Adipose tissue (tissue), 3 donors: Measurements from ENCODE around the gene MISFA. TPM values are rescaled to one million over a fixed set of nuclear protein-coding genes. Genes with fewer than 3 reads are reported as not detected.
"Not testable (repeated sequence)": the region's sequence is repeated elsewhere in the genome, so short reads cannot be mapped to it uniquely, and the experiment has no call there.

Experiments used
- H3K27ac ChIP-seq: one replicate; pipeline ENCODE4 v1.5.1; 2013; ENCODE audit warnings: low read depth, low read length
- WGBS, 3 donors: extraction: QIAGEN DNeasy Blood & Tissue Kit; methylation state at CpG; one replicate each; pipeline ENCODE4 v1.1.7; 2013; 5-methylcytosine and 5-hydroxymethylcytosine counted together
- polyA plus RNA-seq, 3 donors: library from polyadenylated mRNA; stranded (reverse); fragments of 200-250 nt; gene quantifications; one replicate each; pipeline ENCODE4 v1.2.3, GENCODE V29; 2013
- donor health status: healthy with polysubstance abuse.
- donor health status: Bipolar disorder and iron deficiency.
- donor health status: healthy.

MISFA gene
- 1 to 10 TPM in 2 of 3 donors, under 1 TPM in 1; 0.90 to 2.8 (median 1.1) TPM for polyA plus RNA-seq

DNA sequence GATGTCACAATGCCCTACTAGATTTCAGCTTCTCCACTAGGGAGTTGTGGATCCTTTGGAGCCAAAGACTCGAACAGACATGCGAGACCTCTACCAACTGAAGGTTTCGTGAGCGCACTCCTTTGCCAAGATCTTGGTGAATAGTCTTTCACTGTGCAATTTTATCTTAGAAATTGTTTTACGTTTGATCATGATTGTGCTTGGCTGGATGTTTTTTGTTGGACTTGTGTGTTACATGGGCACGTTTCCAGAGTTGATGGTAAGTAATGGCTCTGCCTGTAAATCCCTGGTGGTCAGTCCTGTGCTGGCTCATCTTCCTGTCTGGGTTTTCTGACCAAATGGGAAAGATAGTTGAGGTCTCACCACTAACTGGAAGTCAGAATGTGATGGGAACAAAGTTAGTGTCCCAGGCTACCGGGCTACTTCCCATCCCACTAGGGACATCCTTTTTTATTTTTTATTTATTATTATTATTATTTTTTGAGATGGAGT is at the start of gene MISFA:
MISFA (plus strand) TSS at position 51 of the 492 bp plus-strand sequence; CDS start at position 191, 140 bp downstream.
- no peak within 1 kb of the TSS for H3K27ac ChIP-seq
- 81 to 88% (median 85%) methylated on average over 7 of the region's 7 CpGs for WGBS, 3 donors

DNA sequence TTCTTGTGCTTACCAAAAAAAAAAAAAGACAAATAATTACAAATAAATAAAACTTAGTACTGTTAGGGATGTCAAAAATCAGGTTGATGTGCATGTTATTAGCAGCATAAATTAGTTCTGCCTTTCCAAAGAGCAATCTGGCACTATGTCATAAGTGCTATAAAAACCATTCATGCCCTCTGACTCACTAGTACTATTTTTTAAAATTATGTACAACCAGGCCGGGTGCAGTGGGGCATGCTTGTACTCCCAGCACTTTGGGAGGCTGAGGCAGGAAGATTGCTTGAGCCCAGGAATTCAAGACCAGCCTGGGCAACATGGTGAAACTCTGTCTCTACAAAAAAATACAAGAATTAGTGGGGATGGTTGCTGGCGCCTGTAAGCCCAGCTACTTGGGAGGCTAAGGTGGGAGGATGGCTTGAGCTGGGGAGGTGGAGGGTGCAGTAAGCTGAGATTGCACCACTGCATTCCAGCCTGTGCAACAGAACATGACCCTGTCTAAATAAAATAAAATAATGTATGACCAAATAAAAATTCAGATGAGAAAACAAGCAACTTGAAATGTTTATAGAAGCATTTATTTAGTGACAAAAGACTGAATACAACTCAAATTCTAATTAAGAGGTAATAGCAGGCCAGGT is 36.4 kb upstream of the MISFA start:
- 85 to 86% (median 86%) methylated on average over 2 of the region's 2 CpGs for WGBS, 3 donors
- no peak overlapping the region for H3K27ac ChIP-seq

DNA sequence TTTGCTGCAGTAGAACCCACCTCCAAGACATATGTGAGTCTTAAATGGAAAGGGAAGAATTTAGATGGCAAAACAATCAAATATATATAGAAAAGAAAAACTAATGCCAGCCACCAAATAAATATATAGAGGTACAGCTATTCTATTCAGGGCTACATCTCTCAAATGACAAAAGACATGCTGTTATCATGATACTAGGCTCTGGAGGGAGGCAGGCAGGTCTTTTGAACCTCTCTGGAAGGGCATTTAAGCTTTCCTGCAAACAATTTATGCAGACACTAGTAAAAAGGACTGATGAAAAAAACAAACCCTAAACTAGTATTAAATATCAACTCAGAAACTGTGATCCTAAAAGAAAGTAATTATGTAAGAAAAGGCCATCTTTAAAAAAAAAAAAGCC is 35.4 kb upstream of the MISFA start:
- H3K27ac ChIP-seq: no peak overlapping the region

DNA sequence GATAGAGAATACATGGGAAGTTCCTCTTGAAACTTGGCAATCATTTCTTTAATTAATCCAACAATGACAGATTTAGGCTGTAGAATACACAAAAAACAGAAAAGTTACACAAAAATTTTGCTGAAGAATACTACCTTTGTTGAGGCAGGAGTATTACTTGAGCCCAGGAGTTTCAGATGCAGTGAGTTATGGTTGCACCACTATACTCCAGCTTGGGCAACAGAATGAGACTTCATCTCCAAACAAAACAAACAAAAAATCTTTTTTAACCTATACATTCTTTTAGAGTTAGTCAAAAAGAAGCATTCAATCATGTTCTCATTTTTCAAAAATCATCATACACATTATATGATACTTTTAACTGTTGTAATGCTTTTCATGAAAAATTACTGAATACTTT is 33.2 kb upstream of the MISFA start:
- H3K27ac ChIP-seq: no peak overlapping the region

DNA sequence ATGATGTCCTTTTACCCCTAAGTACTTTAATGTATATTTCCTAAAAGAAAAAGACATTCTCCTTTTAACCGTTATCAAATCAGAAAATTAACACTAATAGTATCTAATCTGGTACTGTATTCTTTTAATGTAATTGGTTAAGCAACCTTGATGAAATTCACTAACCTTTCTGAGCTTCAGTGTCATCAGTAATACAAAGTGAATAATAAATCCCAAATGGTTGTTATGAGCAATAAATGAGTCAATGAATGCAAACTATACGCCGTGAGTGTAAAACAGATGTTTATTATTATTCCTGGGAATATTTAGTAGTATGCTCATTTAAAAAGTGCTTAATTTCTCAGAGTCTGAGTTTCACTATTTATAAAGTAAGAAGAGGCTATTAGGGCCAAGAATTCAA is 32.5 kb upstream of the MISFA start:
- H3K27ac ChIP-seq: no peak overlapping the region
- 92 to 95% (median 93%) methylated on average over 3 of the region's 3 CpGs for WGBS, 3 donors

DNA sequence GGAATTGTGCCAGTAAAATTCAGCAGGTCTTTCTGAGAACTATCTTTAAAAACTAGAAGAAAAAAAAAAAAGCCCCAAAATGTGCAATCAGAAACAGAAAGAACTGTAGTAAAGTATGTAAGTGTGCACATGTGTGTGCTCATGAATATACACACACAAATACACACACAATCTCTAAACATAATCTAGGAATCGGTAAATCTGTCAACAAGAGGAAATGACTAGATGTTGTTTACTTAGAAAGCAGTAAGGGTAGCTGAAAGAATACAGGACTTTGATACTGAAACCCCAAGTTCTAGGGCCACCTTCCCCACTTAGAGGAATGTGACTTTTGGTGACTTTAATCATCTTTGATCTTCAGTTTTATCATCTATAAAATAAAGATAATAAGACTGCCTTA is 24.2 kb upstream of the MISFA start:
- WGBS, 3 donors: 48 to 83% (median 64%) methylated on average over 1 of the region's 1 CpG
- H3K27ac ChIP-seq: no peak overlapping the region

DNA sequence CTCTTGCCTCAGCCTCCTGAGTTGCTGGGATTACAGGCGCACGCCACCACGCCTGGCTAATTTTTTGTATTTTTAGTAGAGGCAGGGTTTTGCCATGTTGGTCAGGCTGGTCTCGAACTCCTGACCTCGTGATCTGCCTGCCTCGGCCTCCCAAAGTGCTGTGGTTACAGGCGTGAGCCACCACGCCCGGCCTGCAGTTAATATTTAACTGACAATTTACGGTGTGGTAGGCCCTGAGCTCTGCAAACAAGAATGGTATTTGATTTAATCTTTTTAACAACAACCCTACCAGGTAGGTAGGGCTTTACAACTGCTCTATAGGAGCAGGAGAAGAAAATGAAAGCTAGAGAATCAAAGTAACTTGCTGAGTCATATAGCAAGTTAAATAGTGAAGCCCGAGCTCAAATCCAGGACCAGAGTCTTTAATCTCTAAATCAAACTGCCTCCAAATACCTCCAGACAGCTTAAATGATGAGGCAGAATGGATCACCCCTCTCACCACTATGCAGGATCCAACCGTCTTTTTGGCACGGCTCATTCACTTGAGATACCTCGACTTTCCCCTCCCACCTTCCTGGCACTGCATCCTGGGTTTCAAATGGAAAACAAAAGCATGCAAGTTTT is 20.5 kb upstream of the MISFA start:
- no peak overlapping the region for H3K27ac ChIP-seq
- WGBS, 3 donors: 77 to 83% (median 80%) methylated on average over 14 of the region's 14 CpGs

DNA sequence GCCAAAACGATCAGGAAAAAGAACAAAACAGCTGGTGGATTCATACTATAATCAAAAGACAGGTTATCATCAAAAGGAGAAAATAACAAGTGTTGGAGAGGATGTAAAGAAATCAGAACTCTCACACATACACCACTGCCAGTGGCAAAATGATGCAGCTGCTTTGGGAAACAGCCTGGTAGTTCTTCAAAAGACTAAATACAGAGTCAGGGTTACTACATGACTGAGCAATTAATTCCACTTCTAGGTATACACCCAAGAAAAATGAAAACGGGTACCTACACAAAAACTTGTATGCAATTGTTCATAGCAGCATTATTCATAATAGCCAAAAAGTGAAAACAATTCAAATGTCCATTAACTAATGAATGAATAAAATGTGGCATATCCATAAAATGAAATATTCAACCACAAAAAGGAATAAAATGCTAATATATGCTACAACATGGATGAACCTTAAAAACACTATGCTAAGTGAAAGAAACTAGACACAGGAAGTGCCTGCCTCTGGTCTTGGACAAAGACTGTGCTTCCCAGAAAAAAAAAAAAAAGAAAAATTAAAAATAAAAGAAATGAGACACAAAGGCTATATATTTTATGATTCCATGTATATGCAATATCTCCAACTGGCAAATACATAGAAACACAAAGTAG is 19.3 kb upstream of the MISFA start:
- WGBS, 3 donors: 78 to 82% (median 81%) methylated on average over 2 of the region's 2 CpGs
- no peak overlapping the region for H3K27ac ChIP-seq

DNA sequence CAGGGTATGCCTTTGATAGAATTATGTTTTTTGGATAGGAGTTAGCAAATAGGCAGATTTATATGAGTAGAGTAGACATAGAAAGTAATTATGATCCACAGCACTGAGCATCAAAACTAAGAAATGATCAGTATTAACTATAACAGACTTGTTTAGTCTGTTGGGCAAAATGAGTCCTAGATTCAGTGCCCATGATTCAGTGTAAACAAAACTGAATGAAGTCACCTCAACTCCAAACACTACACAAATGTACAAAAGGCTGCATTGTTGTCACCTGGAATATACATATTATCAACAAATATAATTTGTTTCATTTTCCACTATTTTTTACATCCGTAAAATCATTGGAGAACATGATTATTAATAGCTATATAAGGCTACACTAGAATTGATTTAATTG is 17.8 kb upstream of the MISFA start:
- no peak overlapping the region for H3K27ac ChIP-seq
- WGBS, 3 donors: 89 to 97% (median 91%) methylated on average over 1 of the region's 1 CpG

DNA sequence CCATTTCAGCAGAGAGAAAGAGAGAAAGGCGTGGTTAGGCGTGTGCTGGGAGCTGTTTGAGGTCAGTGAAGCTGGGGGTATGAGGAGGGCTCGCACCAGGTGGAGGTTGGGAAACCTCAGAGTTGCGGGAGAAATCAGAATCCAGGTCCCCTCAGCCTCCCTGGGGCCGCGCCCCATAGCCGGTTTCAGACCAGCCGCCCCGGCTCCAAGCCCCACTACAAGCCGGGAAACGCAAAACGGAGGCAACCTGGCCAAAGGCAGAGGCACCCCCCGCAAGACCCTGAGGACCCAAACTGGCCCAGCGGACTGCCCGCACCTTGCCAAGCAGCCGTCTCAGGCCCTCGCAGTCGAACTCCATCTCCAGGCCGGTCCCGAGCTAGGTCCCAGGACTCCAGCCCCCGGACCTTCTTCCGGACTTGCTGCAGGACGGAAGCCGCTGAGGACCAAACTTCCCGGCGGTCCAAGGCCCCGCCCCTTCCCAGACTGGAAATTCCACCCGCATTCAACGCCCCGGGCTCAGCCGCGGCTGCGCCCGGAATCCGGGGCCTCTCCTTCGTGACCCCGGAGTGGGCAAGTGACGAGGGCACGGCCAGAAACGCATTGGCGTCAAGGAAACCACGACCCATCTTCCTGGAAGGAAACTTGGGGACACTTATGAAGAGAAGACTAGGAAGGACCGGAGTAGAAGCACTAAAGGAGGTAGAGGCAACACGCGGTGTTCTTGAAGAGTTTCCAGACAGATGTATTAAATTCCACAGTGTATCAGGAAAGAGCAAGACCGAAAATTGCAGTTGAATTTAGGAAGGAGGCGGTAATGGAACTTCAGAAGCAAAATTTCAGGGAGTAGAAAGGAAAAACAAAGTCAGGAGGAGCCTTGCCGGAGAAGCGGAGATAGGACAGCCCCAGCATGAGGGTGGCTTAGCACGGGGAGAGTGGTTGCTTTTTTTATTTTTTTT is 11.0 kb upstream of the MISFA start, which contains the start of gene UEVLD:
UEVLD (minus strand) TSS at position 438 of the 956 bp plus-strand sequence; CDS start at position 358, 80 bp downstream.
- H3K27ac ChIP-seq: peak within 1 kb of the TSS; percentile 51
- 1% methylated on average over 49 to 50 of the region's 50 CpGs for WGBS, 3 donors

DNA sequence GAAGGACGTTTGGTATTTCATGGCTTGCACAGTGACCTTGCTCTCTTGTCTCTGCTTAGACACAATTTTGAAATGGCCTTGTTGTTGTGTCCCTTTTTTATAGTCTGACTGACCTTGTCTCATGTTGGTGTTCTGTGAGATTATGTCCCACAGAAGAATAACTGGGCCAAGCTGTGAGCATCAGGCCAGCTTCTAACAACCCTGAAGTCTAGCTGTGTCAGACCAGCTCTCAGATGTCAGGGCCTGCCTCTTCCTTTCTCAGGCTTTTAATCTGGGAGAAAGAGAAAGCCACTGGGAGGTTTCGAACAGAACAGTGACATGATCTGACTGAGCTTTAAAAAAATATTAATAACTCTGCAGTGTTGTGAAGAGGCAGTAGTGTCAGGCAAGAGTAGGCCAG is 9.0 kb upstream of the MISFA start:
- WGBS, 3 donors: 50 to 67% (median 51%) methylated on average over 2 of the region's 2 CpGs
- H3K27ac ChIP-seq: no peak overlapping the region

DNA sequence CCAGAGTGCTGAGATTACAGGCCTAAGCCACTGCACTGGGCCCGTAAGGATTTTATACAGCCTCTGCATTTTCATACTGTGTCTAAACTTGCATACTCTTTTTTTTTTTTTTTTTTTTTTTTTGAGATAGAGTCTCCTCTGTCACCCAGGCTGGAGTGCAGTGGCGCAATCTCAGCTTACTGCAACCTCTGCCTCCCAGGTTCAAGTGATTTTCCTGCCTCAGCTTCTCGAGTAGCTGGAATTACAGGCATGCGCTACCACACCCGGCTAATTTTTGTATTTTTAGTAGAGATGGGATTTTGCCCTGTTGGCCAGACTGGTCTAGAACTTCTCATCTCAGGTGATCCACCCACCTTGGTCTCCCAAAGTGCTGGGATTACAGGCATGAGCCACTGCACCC is 5.5 kb upstream of the MISFA start:
- not testable (repeated sequence) for H3K27ac ChIP-seq
- WGBS, 3 donors: 83 to 92% (median 88%) methylated on average over 5 of the region's 5 CpGs

DNA sequence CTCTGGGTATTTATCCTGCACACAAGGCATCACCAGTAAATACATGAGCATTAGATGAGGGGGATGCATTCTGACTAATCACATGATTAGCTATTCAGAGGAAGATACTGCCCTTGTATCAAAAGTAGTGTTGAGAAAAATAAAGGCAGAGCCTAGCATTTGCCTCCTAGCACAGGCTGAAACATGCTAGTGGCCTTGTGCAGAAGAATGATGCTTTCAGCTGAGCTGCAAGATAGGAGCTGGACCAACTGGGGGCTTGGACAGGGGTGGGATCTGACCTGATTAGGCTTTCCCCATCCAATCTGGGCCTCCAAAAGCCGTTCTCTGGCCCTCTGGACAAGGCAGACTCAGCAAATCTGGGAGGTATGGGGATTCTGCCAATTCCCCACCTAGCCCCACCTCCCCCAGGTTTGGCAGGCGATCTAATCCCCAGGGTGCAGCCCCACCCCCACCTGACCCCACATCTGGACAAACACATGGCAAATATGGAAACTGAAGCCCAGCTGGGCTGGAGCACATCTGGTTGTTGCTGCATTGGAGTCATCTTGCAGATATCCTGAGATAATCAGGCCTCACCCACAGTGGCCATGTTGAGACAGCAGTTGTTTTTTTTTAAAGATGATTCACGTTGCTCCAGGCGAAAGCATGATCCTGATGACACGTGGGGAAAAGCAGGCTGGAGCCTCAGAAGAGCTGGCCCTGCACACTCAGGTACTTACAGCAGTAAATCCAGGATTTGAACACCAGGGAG is 4.4 kb upstream of the MISFA start:
- H3K27ac ChIP-seq: no peak overlapping the region
- 61 to 80% (median 73%) methylated on average over 5 of the region's 5 CpGs for WGBS, 3 donors

DNA sequence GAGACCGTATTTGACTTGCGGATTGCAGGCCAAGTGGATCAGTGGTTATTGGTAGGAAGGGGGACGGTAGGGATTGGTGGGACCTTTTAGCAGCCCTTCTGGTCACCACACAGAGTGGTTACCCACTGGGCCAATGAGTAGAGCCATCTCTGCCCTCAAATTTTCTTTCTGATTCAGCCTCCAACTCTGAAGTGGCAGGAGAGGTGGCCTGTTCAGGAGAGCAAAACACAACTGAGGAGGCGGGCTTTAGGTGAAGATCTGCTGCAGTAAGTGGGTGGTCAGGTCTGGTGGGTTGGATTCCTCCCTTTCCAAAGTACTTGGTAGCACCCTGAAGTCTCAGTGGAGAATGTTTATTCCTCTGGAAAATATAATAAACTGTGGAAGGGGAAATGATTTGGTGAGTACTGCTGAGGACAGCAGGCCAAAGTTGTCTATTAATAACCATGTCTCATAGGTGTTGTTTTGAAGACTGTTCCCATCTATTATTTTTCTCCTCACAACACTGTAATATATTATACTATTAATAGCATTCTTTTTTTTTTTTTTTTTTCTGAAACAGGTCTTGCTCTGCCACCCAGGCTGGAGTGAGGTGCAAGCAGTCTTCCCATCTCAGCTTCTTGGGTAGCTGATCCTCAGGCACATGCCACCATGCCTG is 1.5 kb downstream of the MISFA start:
- no peak overlapping the region for H3K27ac ChIP-seq
- 93 to 98% (median 97%) methylated on average over 4 of the region's 4 CpGs for WGBS, 3 donors

DNA sequence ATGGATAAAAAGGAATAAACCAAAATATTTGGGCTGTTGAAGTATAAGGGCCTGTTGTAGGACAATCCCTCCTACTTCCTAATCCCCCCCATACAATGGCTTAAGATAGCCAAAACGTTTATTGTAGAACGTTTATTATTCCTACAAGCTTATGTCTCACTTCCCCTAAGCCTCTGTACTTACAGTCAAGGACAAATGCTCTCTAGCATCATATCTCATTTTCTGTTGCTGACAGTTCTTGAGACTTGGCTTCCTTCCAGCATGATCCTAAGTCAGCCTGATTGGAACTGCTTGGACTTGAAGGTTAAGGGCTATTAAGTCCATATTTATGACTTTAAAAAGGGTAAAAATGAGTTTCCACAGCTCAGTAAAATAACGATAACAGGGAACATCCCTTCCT is 8.8 kb downstream of the MISFA start:
- H3K27ac ChIP-seq: no peak overlapping the region
- WGBS, 3 donors: 44 to 65% (median 53%) methylated on average over 3 of the region's 3 CpGs

DNA sequence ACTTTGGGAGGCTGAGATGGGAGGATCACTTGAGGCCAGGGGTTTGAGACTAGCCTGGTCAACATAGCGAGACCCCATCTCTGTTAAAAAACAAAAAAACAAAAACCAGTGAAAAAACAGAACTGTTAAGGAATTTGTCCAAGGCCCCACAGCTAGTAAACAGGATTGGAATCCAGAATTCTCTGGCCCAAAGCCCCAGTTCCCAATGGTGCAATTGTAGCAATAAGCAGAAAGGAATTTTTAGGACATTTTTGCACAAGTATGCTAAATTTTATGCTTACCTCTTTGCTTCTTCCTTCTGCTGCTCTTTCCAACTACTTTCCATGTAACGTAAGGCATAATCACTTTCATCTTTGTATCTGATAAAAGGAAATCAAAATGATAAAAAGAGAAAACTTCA is 11.6 kb downstream of the MISFA start:
- H3K27ac ChIP-seq: no peak overlapping the region
- WGBS, 3 donors: 86 to 95% (median 88%) methylated on average over 2 of the region's 2 CpGs

DNA sequence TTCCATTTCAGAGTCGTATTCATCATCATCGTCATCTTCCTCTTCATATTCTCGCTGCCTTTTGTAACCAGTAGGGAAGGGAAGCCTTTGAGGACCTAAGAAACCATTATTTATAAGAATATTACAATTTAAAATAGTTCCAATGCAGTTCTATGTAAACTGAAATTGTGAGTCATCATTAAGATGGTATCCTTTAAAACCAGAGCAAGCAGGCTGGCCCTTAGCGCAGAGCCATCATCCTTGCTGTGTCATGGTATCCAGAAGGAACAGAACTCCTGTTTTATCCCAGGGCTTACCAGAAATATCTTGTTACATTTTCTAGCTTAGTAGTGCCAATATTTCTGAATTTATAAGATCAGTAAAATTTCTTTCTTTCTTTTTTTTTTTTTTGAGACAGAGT is 12.8 kb downstream of the MISFA start:
- H3K27ac ChIP-seq: no peak overlapping the region
- WGBS, 3 donors: 85 to 97% (median 85%) methylated on average over 4 of the region's 4 CpGs
